ENCODE data around the gene YKT6.

The YKT6 gene

GRCh38 chr7:44251881-44252280 lies 51.1 kb downstream of the YKT6 start:
- Histone ChIP-seq H3K9ac (ENCODE audit: low read length) (no peak overlapping the region), H3K27ac (ENCODE audit: low read depth, low read length) (no peak overlapping the region), H3K4me1 (ENCODE audit: control insufficient read depth, insufficient read depth, low read length) (no peaks in the 10 kb centered on the region)

GRCh38 chr7:44256459-44256858 lies 55.7 kb downstream of the YKT6 start:
- Histone ChIP-seq H3K27me3 (ENCODE audit: control insufficient read depth, insufficient read depth, low read length) (no peaks in the 10 kb centered on the region), H3K9ac (ENCODE audit: low read length) (no peak overlapping the region)

More at GRCh38 chr7:44251881-44252280, 51.1 kb downstream of the YKT6 start:
- H3K4me3 ChIP-seq (ENCODE audit: low read depth, low read length) = no peak overlapping the region
- H3K9me3 ChIP-seq (ENCODE audit: control insufficient read depth, insufficient read depth, low read depth, low read length) = no peaks in the 10 kb centered on the region
- no peaks in the 10 kb centered on the region for H3K27me3 ChIP-seq (ENCODE audit: control insufficient read depth, insufficient read depth, low read length)
- no peaks in the 10 kb centered on the region for H3K36me3 ChIP-seq (ENCODE audit: control insufficient read depth, insufficient read depth, low read length)

GRCh38 chr7:44257213-44257612 lies 56.4 kb downstream of the YKT6 start:
- no peak overlapping the region for H3K27ac ChIP-seq (ENCODE audit: low read depth, low read length)

More at GRCh38 chr7:44256459-44256858, 55.7 kb downstream of the YKT6 start:
- Histone ChIP-seq H3K4me3 (ENCODE audit: low read depth, low read length) (no peak overlapping the region), H3K4me1 (ENCODE audit: control insufficient read depth, insufficient read depth, low read length) (no peaks in the 10 kb centered on the region; the same call in 1 of the 2 replicates), H3K9me3 (ENCODE audit: control insufficient read depth, insufficient read depth, low read depth, low read length) (no peaks in the 10 kb centered on the region), H3K36me3 (ENCODE audit: control insufficient read depth, insufficient read depth, low read length) (no peaks in the 10 kb centered on the region), H3K27ac (ENCODE audit: low read depth, low read length) (no peak overlapping the region)

GRCh38 chr7:44257618-44258422 lies 57.0 kb downstream of the YKT6 start:
- Histone ChIP-seq H3K4me3 (ENCODE audit: low read depth, low read length) (no peak overlapping the region), H3K4me1 (ENCODE audit: control insufficient read depth, insufficient read depth, low read length) (no peaks in the 10 kb centered on the region; the same call in 1 of the 2 replicates), H3K27me3 (ENCODE audit: control insufficient read depth, insufficient read depth, low read length) (no peaks in the 10 kb centered on the region), H3K36me3 (ENCODE audit: control insufficient read depth, insufficient read depth, low read length) (no peaks in the 10 kb centered on the region), H3K9ac (ENCODE audit: low read length) (no peak overlapping the region), H3K27ac (ENCODE audit: low read depth, low read length) (no peak overlapping the region), H3K9me3 (ENCODE audit: control insufficient read depth, insufficient read depth, low read depth, low read length) (no peaks in the 10 kb centered on the region)

More at GRCh38 chr7:44257213-44257612, 56.4 kb downstream of the YKT6 start:
- no peaks in the 10 kb centered on the region for H3K27me3 ChIP-seq (ENCODE audit: control insufficient read depth, insufficient read depth, low read length)
- no peaks in the 10 kb centered on the region; the same call in 1 of the 2 replicates for H3K4me1 ChIP-seq (ENCODE audit: control insufficient read depth, insufficient read depth, low read length)
- no peaks in the 10 kb centered on the region for H3K9me3 ChIP-seq (ENCODE audit: control insufficient read depth, insufficient read depth, low read depth, low read length)
- no peaks in the 10 kb centered on the region for H3K36me3 ChIP-seq (ENCODE audit: control insufficient read depth, insufficient read depth, low read length)
- no peak overlapping the region for H3K9ac ChIP-seq (ENCODE audit: low read length)
- H3K4me3 ChIP-seq (ENCODE audit: low read depth, low read length) = no peak overlapping the region

GRCh38 chr7:44258423-44258760 lies 57.6 kb downstream of the YKT6 start:
- no peak overlapping the region for H3K27ac ChIP-seq (ENCODE audit: low read depth, low read length)

GRCh38 chr7:44258865-44259546 lies 58.2 kb downstream of the YKT6 start:
- Histone ChIP-seq H3K4me3 (ENCODE audit: low read depth, low read length) (no peak overlapping the region), H3K4me1 (ENCODE audit: control insufficient read depth, insufficient read depth, low read length) (peaks cover 4% of the 10 kb centered on the region), H3K27me3 (ENCODE audit: control insufficient read depth, insufficient read depth, low read length) (peaks cover 2% of the 10 kb centered on the region; the same call in 1 of the 2 replicates), H3K9ac (ENCODE audit: low read length) (no peak overlapping the region), H3K27ac (ENCODE audit: low read depth, low read length) (no peak overlapping the region), H3K36me3 (ENCODE audit: control insufficient read depth, insufficient read depth, low read length) (no peaks in the 10 kb centered on the region), H3K9me3 (ENCODE audit: control insufficient read depth, insufficient read depth, low read depth, low read length) (no peaks in the 10 kb centered on the region)

More at GRCh38 chr7:44258423-44258760, 57.6 kb downstream of the YKT6 start:
- H3K4me1 ChIP-seq (ENCODE audit: control insufficient read depth, insufficient read depth, low read length) = no peaks in the 10 kb centered on the region; the same call in 1 of the 2 replicates
- no peaks in the 10 kb centered on the region for H3K9me3 ChIP-seq (ENCODE audit: control insufficient read depth, insufficient read depth, low read depth, low read length)
- H3K36me3 ChIP-seq (ENCODE audit: control insufficient read depth, insufficient read depth, low read length) = no peaks in the 10 kb centered on the region
- H3K9ac ChIP-seq (ENCODE audit: low read length) = no peak overlapping the region
- H3K4me3 ChIP-seq (ENCODE audit: low read depth, low read length) = no peak overlapping the region
- no peaks in the 10 kb centered on the region for H3K27me3 ChIP-seq (ENCODE audit: control insufficient read depth, insufficient read depth, low read length)

GRCh38 chr7:44259547-44260457 lies 59.0 kb downstream of the YKT6 start:
- Histone ChIP-seq H3K4me1 (ENCODE audit: control insufficient read depth, insufficient read depth, low read length) (peaks cover 6% of the 10 kb centered on the region), H3K9me3 (ENCODE audit: control insufficient read depth, insufficient read depth, low read depth, low read length) (no peaks in the 10 kb centered on the region), H3K4me3 (ENCODE audit: low read depth, low read length) (no peak overlapping the region), H3K36me3 (ENCODE audit: control insufficient read depth, insufficient read depth, low read length) (no peaks in the 10 kb centered on the region), H3K27ac (ENCODE audit: low read depth, low read length) (no peak overlapping the region), H3K27me3 (ENCODE audit: control insufficient read depth, insufficient read depth, low read length) (peaks cover 6% of the 10 kb centered on the region; the same call in 1 of the 2 replicates), H3K9ac (ENCODE audit: low read length) (no peak overlapping the region)

GRCh38 chr7:44261240-44261639 lies 60.5 kb downstream of the YKT6 start:
- H3K9ac ChIP-seq (ENCODE audit: low read length) = no peak overlapping the region
- H3K27ac ChIP-seq (ENCODE audit: low read depth, low read length) = no peak overlapping the region
- no peaks in the 10 kb centered on the region for H3K9me3 ChIP-seq (ENCODE audit: control insufficient read depth, insufficient read depth, low read depth, low read length)
- no peak overlapping the region for H3K4me3 ChIP-seq (ENCODE audit: low read depth, low read length)
- peaks cover 6% of the 10 kb centered on the region; the same call in 1 of the 2 replicates for H3K27me3 ChIP-seq (ENCODE audit: control insufficient read depth, insufficient read depth, low read length)
- H3K4me1 ChIP-seq (ENCODE audit: control insufficient read depth, insufficient read depth, low read length) = peaks cover 6% of the 10 kb centered on the region
- no peaks in the 10 kb centered on the region for H3K36me3 ChIP-seq (ENCODE audit: control insufficient read depth, insufficient read depth, low read length)

- Histone ChIP-seq H3K36me3 (ENCODE audit: control insufficient read depth, insufficient read depth, low read length) (no peaks in the 10 kb centered on the region), H3K9ac (ENCODE audit: low read length) (no peak overlapping the region)
These were observed 61.3 kb downstream of the YKT6 start for GRCh38 chr7:44262031-44262430.

GRCh38 chr7:44263326-44264082 lies 62.7 kb downstream of the YKT6 start:
- H3K4me3 ChIP-seq (ENCODE audit: low read depth, low read length) = no peak overlapping the region
- no peaks in the 10 kb centered on the region for H3K9me3 ChIP-seq (ENCODE audit: control insufficient read depth, insufficient read depth, low read depth, low read length)
- H3K27ac ChIP-seq (ENCODE audit: low read depth, low read length) = no peak overlapping the region
- H3K36me3 ChIP-seq (ENCODE audit: control insufficient read depth, insufficient read depth, low read length) = no peaks in the 10 kb centered on the region
- no peak overlapping the region for H3K9ac ChIP-seq (ENCODE audit: low read length)
- peaks cover 16% of the 10 kb centered on the region; the same call in 1 of the 2 replicates for H3K27me3 ChIP-seq (ENCODE audit: control insufficient read depth, insufficient read depth, low read length)
- peaks cover 9% of the 10 kb centered on the region for H3K4me1 ChIP-seq (ENCODE audit: control insufficient read depth, insufficient read depth, low read length)

More at GRCh38 chr7:44262031-44262430, 61.3 kb downstream of the YKT6 start:
- Histone ChIP-seq H3K9me3 (ENCODE audit: control insufficient read depth, insufficient read depth, low read depth, low read length) (no peaks in the 10 kb centered on the region), H3K27me3 (ENCODE audit: control insufficient read depth, insufficient read depth, low read length) (peaks cover 11% of the 10 kb centered on the region; the same call in 1 of the 2 replicates), H3K4me1 (ENCODE audit: control insufficient read depth, insufficient read depth, low read length) (peaks cover 6% of the 10 kb centered on the region), H3K4me3 (ENCODE audit: low read depth, low read length) (no peak overlapping the region), H3K27ac (ENCODE audit: low read depth, low read length) (no peak overlapping the region)
